Endothelial cell of umbilical vein (primary cell): Measurements from ENCODE around the gene COL4A2. TPM values are rescaled to one million over a fixed set of nuclear protein-coding genes. Genes with fewer than 3 reads are reported as not detected.

Experiments
- BruUV-seq: library from RNA; stranded (reverse); fragments of 400-500 nt; replicated peaks from 2 replicates; lab custom pipeline; 2021; lab: Mats Ljungman, UMichigan
- CTCF ChIA-PET: fragments of 300-600, 350-600 bp; sonication (Branson Sonifier 250); formaldehyde crosslinking; loops from one replicate; lab custom pipeline; 2021; ENCODE audit warnings: antibody characterized with exemption, inconsistent platforms; lab: Charles Lee
- POLR2A ChIA-PET: fragments of 300-600, 350-600 bp; sonication (Branson Sonifier 250); formaldehyde crosslinking; loops from one replicate; lab custom pipeline; 2021; ENCODE audit warnings: antibody characterized with exemption, inconsistent platforms; lab: Charles Lee
- DNase-seq: peaks from one replicate; pipeline ENCODE4 v3.0.0-alpha.2; 2011; ENCODE audit warnings: low read depth, low spot score
- FAIRE-seq: peaks from 2 replicates; lab custom pipeline; 2011; peaks lifted over from hg19 to GRCh38; lab: Jason Lieb, UNC
- H2AFZ ChIP-seq: 2 replicates; pipeline ENCODE4 v1.6.0; 2012; ENCODE audit warnings: low read depth, low read length, control low read depth, inconsistent platforms
- H3K27ac ChIP-seq: 2 replicates; pipeline ENCODE4 v1.5.1; 2011; ENCODE audit warnings: low read depth, mild to moderate bottlenecking, control low read depth, low read length, moderate library complexity; ENCODE audit not compliant: insufficient read depth
- H3K27me3 ChIP-seq, 2 experiments: 2 replicates each; pipeline versions ENCODE4 v1.6.0 to v1.6.1; 2011; ENCODE audit warnings: low read length in 2 of 2, mixed read lengths in 1 of 2; ENCODE audit not compliant: control insufficient read depth in 2 of 2, insufficient read depth in 2 of 2
- H3K36me3 ChIP-seq, 2 experiments: 2 replicates in 1 of 2; 3 replicates in 1 of 2; pipeline ENCODE4 v1.5.1; 2011; ENCODE audit warnings: low read length in 2 of 2, mild to moderate bottlenecking in 1 of 2, moderate library complexity in 1 of 2; ENCODE audit not compliant: control insufficient read depth in 2 of 2, insufficient read depth in 2 of 2; ENCODE audit errors: extremely low read depth in 1 of 2
- H3K4me1 ChIP-seq: 3 replicates; pipeline ENCODE4 v1.5.1; 2011; ENCODE audit warnings: mild to moderate bottlenecking, low read length; ENCODE audit not compliant: control insufficient read depth, insufficient read depth; ENCODE audit errors: extremely low read depth
- H3K4me2 ChIP-seq: 2 replicates; pipeline ENCODE4 v1.6.1; 2011; ENCODE audit warnings: low read length, control low read depth, mixed read lengths; ENCODE audit not compliant: insufficient read depth
- H3K4me3 ChIP-seq, 3 experiments: fragments of 200-600 bp in 1 of 3; sonication (generic), shearing (Covaris generic) in 1 of 3; replicated peaks in 1 of 3; 2 replicates each; pipeline ENCODE4 v1.5.1; 2011 to 2016; ENCODE audit warnings: control low read depth in 3 of 3, low read length in 3 of 3, mild to moderate bottlenecking in 2 of 3, inconsistent platforms in 1 of 3, low read depth in 1 of 3, moderate library complexity in 1 of 3; ENCODE audit not compliant: insufficient read depth in 1 of 3
- H3K79me2 ChIP-seq: 2 replicates; pipeline ENCODE4 v1.6.0; 2012; ENCODE audit warnings: low read length, inconsistent platforms; ENCODE audit not compliant: control insufficient read depth, insufficient read depth
- H3K9ac ChIP-seq: replicated peaks from 2 replicates; pipeline ENCODE3; 2011; ENCODE audit warnings: low read length, control low read depth; ENCODE audit not compliant: insufficient read depth; ENCODE audit errors: extremely low read depth
- H3K9me1 ChIP-seq: replicated peaks from 3 replicates; pipeline ENCODE4 v1.6.0; 2011; ENCODE audit warnings: mild to moderate bottlenecking, low read length; ENCODE audit not compliant: control insufficient read depth, insufficient read depth; ENCODE audit errors: extremely low read depth
- H3K9me3 ChIP-seq: replicated peaks from 2 replicates; pipeline ENCODE4 v1.5.1; 2012; ENCODE audit warnings: low read length, inconsistent platforms; ENCODE audit not compliant: control insufficient read depth, insufficient read depth
- H4K20me1 ChIP-seq: replicated peaks from 2 replicates; pipeline ENCODE3; 2011; ENCODE audit warnings: mild to moderate bottlenecking, low read length; ENCODE audit not compliant: control insufficient read depth, insufficient read depth; ENCODE audit errors: extremely low read depth
- CTCF ChIP-seq, 2 donors: IDR thresholded peaks; 1 replicate in 1 of 2; 2 replicates in 1 of 2; pipeline ENCODE4 v1.5.1; 2011; ENCODE audit warnings: low read length in 2 of 2, mild to moderate bottlenecking in 2 of 2, moderate library complexity in 2 of 2, control low read depth in 1 of 2, inconsistent platforms in 1 of 2, low read depth in 1 of 2; ENCODE audit not compliant: insufficient read depth in 1 of 2; ENCODE audit errors: extremely low read depth in 1 of 2
- EZH2 ChIP-seq: IDR thresholded peaks from 2 replicates; pipeline ENCODE4 v1.6.1; 2012; ENCODE audit warnings: borderline replicate concordance, low read depth, mild to moderate bottlenecking, moderate library complexity, low read length, inconsistent platforms; ENCODE audit not compliant: severe bottlenecking
- FOS ChIP-seq: IDR thresholded peaks from 2 replicates; pipeline ENCODE4 v1.6.1; 2011; ENCODE audit warnings: mild to moderate bottlenecking, low read length, moderate library complexity, borderline replicate concordance; ENCODE audit not compliant: insufficient read depth
- GATA2 ChIP-seq: IDR thresholded peaks from 2 replicates; pipeline ENCODE4 v1.7.0; 2011; ENCODE audit warnings: low read depth, mild to moderate bottlenecking, moderate library complexity, mixed read lengths, low read length; ENCODE audit not compliant: insufficient read length, insufficient read depth
- JUN ChIP-seq: IDR thresholded peaks from 2 replicates; pipeline ENCODE4 v1.6.1; 2011; ENCODE audit warnings: borderline replicate concordance, low read depth; ENCODE audit not compliant: insufficient read length, insufficient read depth
- MAX ChIP-seq: IDR thresholded peaks from 2 replicates; pipeline ENCODE4 v1.6.1; 2011; ENCODE audit not compliant: insufficient read depth, insufficient read length
- MYC ChIP-seq: IDR thresholded peaks from one replicate; pipeline ENCODE4 v1.6.1; 2011; ENCODE audit warnings: mild to moderate bottlenecking, low read depth, low read length
- POLR2AphosphoS5 ChIP-seq: IDR thresholded peaks from 2 replicates; pipeline ENCODE4 v1.6.1; 2012; ENCODE audit warnings: low read depth, mild to moderate bottlenecking, control low read depth, low read length, moderate library complexity; ENCODE audit not compliant: insufficient read depth
- dilution Hi-C: fragments of 300-500 bp; cut with MboI; formaldehyde crosslinking; loops from one replicate; pipeline ENCODE4 v1.15.0; 2019; ENCODE audit warnings: low sequenced_read_pairs; ENCODE audit not compliant: extremely low pct_ligation_motif_present
- intact Hi-C: fragments of 100-400 bp; cut with micrococcal nuclease; formaldehyde crosslinking; loops from one replicate; pipeline ENCODE4 v1.10.0; 2022
- polyA plus RNA-seq, 4 experiments: library from polyadenylated mRNA; depleted of rRNA in 3 of 4; stranded (reverse) in 3 of 4; unstranded in 1 of 4; fragments of >200 nt; gene quantifications; 2 replicates each; pipeline versions ENCODE4 v1.2.1 to v1.2.3, GENCODE V29; 2011 to 2012; ENCODE audit warnings: missing spikeins in 1 of 4
- total RNA-seq: library from RNA; stranded (reverse); gene quantifications from 2 replicates; pipeline ENCODE4 v1.2.3, GENCODE V29; 2021

The COL4A2 gene
- total and polyA plus RNA-seq, 2 donors (not counting 3 experiments of a cell fraction or from before 2014, with no cell fraction given) = 792 to 940 TPM

- no peaks in the 10 kb centered on the region for H3K9me1 ChIP-seq
- H3K9ac ChIP-seq = no peak overlapping the region
- peaks cover 10% of the 10 kb centered on the region for H3K4me1 ChIP-seq
Measured at GRCh38 chr13:110399801-110400200, 92.7 kb downstream of the COL4A2 start.

More at GRCh38 chr13:110399801-110400200, 92.7 kb downstream of the COL4A2 start:
- POLR2A ChIA-PET = no interaction called here
- Histone ChIP-seq H2AFZ (no peak overlapping the region), H3K4me3 (no peak overlapping the region), H3K4me2 (no peak overlapping the region), H4K20me1 (no peaks in the 10 kb centered on the region), H3K9me3 (no peaks in the 10 kb centered on the region), H3K79me2 (no peaks in the 10 kb centered on the region), H3K27me3 (no peaks in the 10 kb centered on the region), H3K27ac (no peak overlapping the region), H3K36me3 (peaks cover 1 to 3% of the 10 kb centered on the region in 2 experiments)
- DNase-seq = no peak
- CTCF ChIA-PET = interaction anchor here (1.2 to 1.6 kb wide), 3 partner anchors 11 to 94 kb away, joined by 3 to 7 read pairs (median 5); no protein-coding TSS in a partner anchor
- intact Hi-C loops = no loop called here
- no TSS peak for BruUV-seq
- TF ChIP-seq MYC = no peak
- TF ChIP-seq GATA2 = no peak
- TF ChIP-seq FOS = no peak
- no peak for TF ChIP-seq JUN
- TF ChIP-seq EZH2 = no peak
- no peak for TF ChIP-seq MAX
- TF ChIP-seq CTCF (IDR thresholded peaks at IDR 0.05; ENCODE audit: extremely low read depth in 1 of 2, insufficient read depth in 1 of 2, low read depth in 1 of 2, low read length in 2 of 2) = no peak
- TF ChIP-seq POLR2AphosphoS5 = no peak
- dilution Hi-C loops = no loop called here
- no peak for FAIRE-seq
